T-cell (primary cell): ENCODE results near the gene PGLYRP2. TPM values are rescaled to one million over a fixed set of nuclear protein-coding genes. Genes with fewer than 3 reads are reported as not detected.
"Not testable (repeated sequence)": the region's sequence is repeated elsewhere in the genome, so short reads cannot be mapped to it uniquely, and the experiment has no call there.

Experiments used
- ATAC-seq, 4 experiments: fragments of 200-7000 bp in 3 of 4; fragments of 150-1000 bp in 1 of 4; cut with Tn5 transposase; replicated peaks in 1 of 4; 1 replicate in 3 of 4; 2 replicates in 1 of 4; pipeline ENCODE4 v1.10.0; 2021; ENCODE audit warnings: moderate library complexity in 3 of 4, mild to moderate bottlenecking in 2 of 4, moderate number of reproducible peaks in 1 of 4
- CTCF ChIA-PET, 2 donors: fragments of 300-600 bp; sonication (Branson Sonifier 250); formaldehyde crosslinking; loops; one replicate each; lab custom pipeline; 2022; ENCODE audit warnings: antibody characterized with exemption in 2 of 2; lab: Charles Lee
- POLR2A ChIA-PET, 2 donors: fragments of 300-600 bp; sonication (Branson Sonifier 250); formaldehyde crosslinking; loops; one replicate each; lab custom pipeline; 2022; ENCODE audit warnings: antibody characterized with exemption in 2 of 2; lab: Charles Lee
- DNase-seq, 35 experiments: peaks; one replicate each; pipeline versions ENCODE4 v3.0.0 to v3.0.0-alpha.2; 2013 to 2023
- H3K27ac ChIP-seq: one replicate; pipeline ENCODE4 v1.5.1; 2013; ENCODE audit warnings: low read length
- H3K27me3 ChIP-seq, 2 experiments: replicated peaks in 1 of 2; 1 replicate in 1 of 2; 2 replicates in 1 of 2; pipeline versions ENCODE4 v1.6.1 to v1.7.0; 2013; ENCODE audit warnings: low read length in 1 of 2, mixed read lengths in 1 of 2; ENCODE audit not compliant: control insufficient read depth in 2 of 2, insufficient read depth in 2 of 2; ENCODE audit errors: extremely low read depth in 1 of 2
- H3K36me3 ChIP-seq, 2 donors: 1 replicate in 1 of 2; 2 replicates in 1 of 2; pipeline versions ENCODE4 v1.6.1 to v1.7.0; 2013; ENCODE audit warnings: low read length in 1 of 2; ENCODE audit not compliant: control insufficient read depth in 2 of 2, insufficient read depth in 1 of 2; ENCODE audit errors: extremely low read depth in 1 of 2
- H3K4me1 ChIP-seq, 2 experiments: 1 replicate in 1 of 2; 2 replicates in 1 of 2; pipeline versions ENCODE4 v1.6.1 to v1.7.0; 2013; ENCODE audit warnings: low read length in 2 of 2, mixed read lengths in 1 of 2; ENCODE audit not compliant: insufficient read depth in 2 of 2, control insufficient read depth in 1 of 2; ENCODE audit errors: extremely low read depth in 1 of 2
- H3K4me3 ChIP-seq, 2 donors: 1 replicate in 1 of 2; 2 replicates in 1 of 2; pipeline versions ENCODE4 v1.5.1 to v1.7.0; 2013; ENCODE audit warnings: mild to moderate bottlenecking in 2 of 2, low read length in 1 of 2, moderate library complexity in 1 of 2; ENCODE audit not compliant: control insufficient read depth in 1 of 2; ENCODE audit errors: extremely low read depth in 1 of 2
- H3K9me3 ChIP-seq: 2 replicates; pipeline ENCODE4 v1.7.0; 2013
- H3K27ac Mint-ChIP-seq, 2 donors: one replicate each; pipeline ENCODE4 v1.8.0; 2020 to 2021; ENCODE audit warnings: mild to moderate bottlenecking in 2 of 2, mixed read lengths in 2 of 2
- H3K27me3 Mint-ChIP-seq, 2 donors: one replicate each; pipeline ENCODE4 v1.8.0; 2021 to 2022; ENCODE audit warnings: mixed read lengths in 2 of 2
- H3K36me3 Mint-ChIP-seq: one replicate; pipeline ENCODE4 v1.8.0; 2021; ENCODE audit warnings: mixed read lengths
- H3K4me1 Mint-ChIP-seq, 3 donors: one replicate each; pipeline ENCODE4 v1.8.0; 2020 to 2022; ENCODE audit warnings: mixed read lengths in 3 of 3, mild to moderate bottlenecking in 1 of 3
- H3K4me3 Mint-ChIP-seq, 3 donors: one replicate each; pipeline ENCODE4 v1.8.0; 2020 to 2022; ENCODE audit warnings: mild to moderate bottlenecking in 3 of 3, mixed read lengths in 3 of 3, moderate library complexity in 3 of 3
- H3K9me3 Mint-ChIP-seq, 3 donors: one replicate each; pipeline ENCODE4 v1.8.0; 2020 to 2022; ENCODE audit warnings: mixed read lengths in 3 of 3
- WGBS: methylation state at CpG from one replicate; pipeline ENCODE4 v1.1.5; 2013; ENCODE audit warnings: missing lambda C conversion rate; ENCODE audit not compliant: insufficient coverage; 5-methylcytosine and 5-hydroxymethylcytosine counted together
- total RNA-seq, 35 experiments: library from RNA in 6 of 35; stranded (reverse) in 6 of 35; fragments of 120-200 nt in 1 of 35; gene quantifications; one replicate each; pipeline versions ENCODE4 v1.2.1 to v1.2.4 and lab custom pipeline; 2013 to 2026

PGLYRP2 gene
- total RNA-seq, 5 donors from 2014 or later (not counting 1 experiment from before 2014, with no cell fraction given), result 0.13 to 1.3 (median 0.72) TPM

DNA sequence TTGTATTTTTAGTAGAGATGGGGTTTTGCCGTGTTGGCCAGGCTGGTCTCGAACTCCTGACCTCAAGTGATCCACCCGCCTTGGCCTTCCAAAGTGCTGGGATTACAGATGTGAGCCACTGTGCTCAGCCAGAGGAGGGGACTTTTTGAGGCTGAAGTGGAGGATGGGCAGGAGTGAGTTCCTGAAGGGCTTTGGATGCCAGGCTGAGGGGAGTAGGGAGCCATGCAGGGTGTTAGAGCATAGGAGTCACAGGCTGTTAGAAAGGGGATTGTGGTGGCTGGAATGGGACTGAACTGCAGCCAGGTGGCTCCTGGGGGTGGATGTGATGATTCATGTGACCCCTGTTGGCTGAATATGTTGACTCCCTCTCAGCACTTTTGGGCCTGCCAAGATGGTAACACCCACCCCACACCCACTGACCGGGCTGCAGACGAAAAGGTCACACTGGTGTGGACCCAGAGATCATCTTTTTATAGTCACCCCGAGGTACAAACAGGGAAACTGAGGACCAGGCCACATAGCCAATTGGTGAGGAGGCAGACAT lies 40.2 kb upstream of the PGLYRP2 start:
- ATAC-seq (no peak), DNase-seq (no peak)
- Mint-ChIP-seq H3K9me3 (peaks cover 0 to 4% (median 0%) of the 10 kb centered on the region in 3 donors), H3K36me3 (peaks cover 9% of the 10 kb centered on the region), H3K4me3 (no peak overlapping the region), H3K27ac (no peak overlapping the region), H3K4me1 (peaks cover 9 to 19% (median 18%) of the 10 kb centered on the region in 3 donors), H3K27me3 (no peaks in the 10 kb centered on the region)
- H3K4me1 ChIP-seq, result peaks cover 0 to 11% of the 10 kb centered on the region in 2 experiments
- POLR2A ChIA-PET, result no interaction called here
- H3K27ac ChIP-seq, result no peak overlapping the region
- WGBS, result 85% methylated on average over 5 of the region's 6 CpGs
- H3K36me3 ChIP-seq, result no peaks in the 10 kb centered on the region
- H3K4me3 ChIP-seq, result no peak overlapping the region
- CTCF ChIA-PET, result no interaction called here
- H3K27me3 ChIP-seq, result peaks cover 0 to 3% of the 10 kb centered on the region in 2 experiments
- H3K9me3 ChIP-seq, result no peaks in the 10 kb centered on the region

DNA sequence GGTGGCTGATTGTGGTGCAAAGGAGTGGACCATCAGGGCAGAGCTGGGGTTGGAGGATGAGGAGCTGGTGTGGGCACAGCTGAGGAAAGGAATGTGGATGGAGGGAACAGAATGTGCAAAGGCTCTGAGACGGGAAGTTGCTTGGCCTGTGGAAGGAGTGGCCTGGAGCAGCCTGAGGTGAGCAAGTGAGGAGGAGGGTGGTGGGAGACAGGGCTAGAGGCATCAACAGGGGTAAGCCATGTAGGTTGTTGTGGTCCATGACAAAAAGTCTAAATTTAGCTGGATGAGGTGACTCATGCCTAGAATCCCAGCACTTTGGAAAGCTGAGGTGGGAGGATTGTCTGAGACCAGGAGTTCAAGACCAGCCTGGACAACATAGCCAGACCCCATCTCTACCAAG lies 38.5 kb upstream of the PGLYRP2 start:
- CTCF ChIA-PET, result no interaction called here
- H3K4me1 Mint-ChIP-seq, result peaks cover 13 to 26% (median 25%) of the 10 kb centered on the region in 3 donors
- peaks cover 0 to 4% (median 0%) of the 10 kb centered on the region in 3 donors for H3K9me3 Mint-ChIP-seq
- H3K27ac Mint-ChIP-seq, result peak overlapping the region in 1 of 2 donors; percentile 29
- no peak for ATAC-seq
- Histone ChIP-seq H3K36me3 (no peaks in the 10 kb centered on the region), H3K9me3 (no peaks in the 10 kb centered on the region), H3K27me3 (peaks cover 0 to 3% of the 10 kb centered on the region in 2 experiments), H3K27ac (no peak overlapping the region), H3K4me3 (no peak overlapping the region), H3K4me1 (peaks cover 4 to 16% of the 10 kb centered on the region in 2 experiments)
- POLR2A ChIA-PET, result no interaction called here
- H3K27me3 Mint-ChIP-seq, result no peaks in the 10 kb centered on the region
- H3K36me3 Mint-ChIP-seq, result peaks cover 9% of the 10 kb centered on the region
- no peak for DNase-seq
- H3K4me3 Mint-ChIP-seq, result no peak overlapping the region
- WGBS, result 69% methylated on average over 1 of the region's 1 CpG

GRCh38 chr19:15516363-15516762 lies 37.1 kb upstream of the PGLYRP2 start:
- DNase-seq (no peak), ATAC-seq (no peak)
- H3K27ac Mint-ChIP-seq, result peak overlapping the region; percentile 55 to 68
- POLR2A ChIA-PET, result no interaction called here
- H3K36me3 Mint-ChIP-seq, result peaks cover 9% of the 10 kb centered on the region
- Histone ChIP-seq H3K4me3 (no peak overlapping the region), H3K4me1 (peaks cover 4 to 16% of the 10 kb centered on the region in 2 experiments), H3K27me3 (peaks cover 0 to 9% of the 10 kb centered on the region in 2 experiments), H3K9me3 (no peaks in the 10 kb centered on the region), H3K36me3 (no peaks in the 10 kb centered on the region), H3K27ac (no peak overlapping the region)
- peaks cover 13 to 26% (median 25%) of the 10 kb centered on the region in 3 donors for H3K4me1 Mint-ChIP-seq
- H3K9me3 Mint-ChIP-seq, result peaks cover 0 to 4% (median 0%) of the 10 kb centered on the region in 3 donors
- H3K27me3 Mint-ChIP-seq, result no peaks in the 10 kb centered on the region
- CTCF ChIA-PET, result no interaction called here
- no CpG with 5 or more reads among the region's 3 CpGs for WGBS
- no peak overlapping the region for H3K4me3 Mint-ChIP-seq

DNA sequence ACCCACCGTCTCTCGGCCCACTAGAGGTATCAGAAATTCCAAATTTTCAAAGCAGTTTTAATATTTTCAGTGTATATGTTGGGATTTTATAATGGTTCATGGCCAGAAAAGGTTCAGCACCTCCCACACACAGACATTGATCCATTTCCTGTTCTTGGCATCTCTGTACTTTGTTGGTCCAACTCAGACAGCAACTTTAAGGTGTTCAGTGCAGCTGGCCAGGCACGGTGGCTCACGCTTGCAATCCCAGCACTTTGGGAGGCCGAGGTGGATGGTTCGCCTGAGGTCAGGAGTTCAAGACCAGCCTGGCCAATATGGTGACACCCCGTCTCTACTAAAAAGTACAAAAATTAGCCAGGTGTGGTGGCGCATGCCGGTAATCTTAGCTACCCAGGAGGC lies 35.9 kb upstream of the PGLYRP2 start:
- H3K4me1 ChIP-seq, result peaks cover 4 to 19% of the 10 kb centered on the region in 2 experiments
- 83% methylated on average over 5 of the region's 9 CpGs for WGBS
- DNase-seq, H3K9me3 ChIP-seq, H3K9me3 Mint-ChIP-seq, H3K27me3 Mint-ChIP-seq, H3K36me3 Mint-ChIP-seq, H3K4me3 ChIP-seq, H3K36me3 ChIP-seq: not testable (repeated sequence)
- ATAC-seq, result peak in 2 of 4 experiments; percentile 16 to 22
- POLR2A ChIA-PET, result interaction anchor here in 1 of 2 donors (0.6 kb wide), 1 partner anchor 129 kb away, joined by 3 read pairs; no protein-coding TSS in a partner anchor
- Mint-ChIP-seq H3K4me3 (peak overlapping the region; percentile 67 to 73 (median 70)), H3K27ac (peak overlapping the region; percentile 99), H3K4me1 (peaks cover 13 to 28% (median 27%) of the 10 kb centered on the region in 3 donors)
- peaks cover 0 to 11% of the 10 kb centered on the region in 2 experiments for H3K27me3 ChIP-seq
- CTCF ChIA-PET, result interaction anchor here in 1 of 2 donors (0.5 to 0.6 kb wide), 3 partner anchors 39 to 339 kb away, joined by 3 to 4 read pairs (median 3); no protein-coding TSS in a partner anchor
- peak overlapping the region; percentile 85 for H3K27ac ChIP-seq

DNA sequence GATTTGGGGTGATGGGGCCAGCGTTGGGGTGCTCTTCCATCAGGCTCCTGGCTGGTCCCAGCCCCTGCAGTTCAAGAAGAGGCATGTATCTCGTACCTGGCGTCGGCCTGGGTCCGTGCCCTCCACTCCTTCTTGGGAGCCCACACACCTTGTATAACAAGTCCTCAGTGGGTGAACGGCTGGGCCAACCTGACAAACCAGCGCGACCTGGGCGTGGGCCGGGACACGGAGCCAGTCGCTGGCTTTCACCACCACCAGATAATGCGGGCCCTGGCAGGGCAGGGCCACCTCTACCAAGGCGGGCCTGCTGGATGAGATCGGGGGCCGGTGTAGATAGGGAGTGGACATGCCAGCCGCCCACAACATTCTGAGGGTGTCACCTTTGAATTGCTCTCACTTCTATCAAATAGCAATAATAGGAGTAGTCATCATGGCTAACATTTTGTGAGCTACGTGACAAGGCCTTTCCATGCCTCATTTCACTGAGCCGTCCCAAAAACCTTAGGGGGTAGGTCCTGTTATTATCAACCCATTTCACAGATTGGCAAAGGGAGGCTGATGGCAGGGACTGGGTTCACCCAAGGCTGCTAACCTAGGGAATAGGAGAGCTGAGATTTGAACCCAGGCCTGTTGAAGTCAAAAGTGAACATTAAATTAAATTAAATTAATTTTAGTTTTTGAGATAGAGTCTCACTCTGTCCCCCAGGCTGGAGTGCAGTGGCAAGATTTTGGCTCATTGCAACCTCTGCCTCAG lies 32.5 kb upstream of the PGLYRP2 start:
- POLR2A ChIA-PET, result no interaction called here
- H3K4me3 ChIP-seq, result no peak overlapping the region
- H3K9me3 Mint-ChIP-seq, result no peaks in the 10 kb centered on the region
- no peak for DNase-seq
- H3K27ac Mint-ChIP-seq, result no peak overlapping the region
- peaks cover 0 to 25% of the 10 kb centered on the region in 2 donors for H3K27me3 Mint-ChIP-seq
- CTCF ChIA-PET, result interaction anchor here in 1 of 2 donors (0.6 kb wide), 1 partner anchor 9 kb away, joined by 4 read pairs; no protein-coding TSS in a partner anchor
- H3K4me1 ChIP-seq, result peaks cover 4 to 39% of the 10 kb centered on the region in 2 experiments
- H3K9me3 ChIP-seq, result no peaks in the 10 kb centered on the region
- peaks cover 5% of the 10 kb centered on the region for H3K36me3 Mint-ChIP-seq
- no peak overlapping the region for H3K4me3 Mint-ChIP-seq
- WGBS, result 98% methylated on average over 12 of the region's 19 CpGs
- no peaks in the 10 kb centered on the region for H3K36me3 ChIP-seq
- no peak for ATAC-seq
- peaks cover 0 to 33% of the 10 kb centered on the region in 2 experiments for H3K27me3 ChIP-seq
- H3K4me1 Mint-ChIP-seq, result peaks cover 28 to 45% (median 35%) of the 10 kb centered on the region in 3 donors
- H3K27ac ChIP-seq, result no peak overlapping the region

GRCh38 chr19:15508035-15508710 lies 28.9 kb upstream of the PGLYRP2 start, which contains the start of gene CYP4F22:
TSS of gene CYP4F22 (plus strand) at chr19:15508525. CDS start at chr19:15525337, 16,812 bp downstream.
- Mint-ChIP-seq H3K4me1 (peaks cover 14 to 23% (median 15%) of the 10 kb centered on the region in 3 donors), H3K36me3 (no peaks in the 10 kb centered on the region), H3K4me3 (peak within 1 kb of the TSS; percentile 75 to 83 (median 80)), H3K9me3 (no peaks in the 10 kb centered on the region), H3K27me3 (peaks cover 0 to 25% of the 10 kb centered on the region in 2 donors), H3K27ac (peak within 1 kb of the TSS; percentile 28 to 59)
- ChIA-PET CTCF (no interaction called here), POLR2A (no interaction called here)
- ATAC-seq (peak; percentile 40 to 65 (median 54)), DNase-seq (peak in 8 of 35 experiments; percentile 3 to 22 (median 11))
- Histone ChIP-seq H3K4me1 (peaks cover 0 to 23% of the 10 kb centered on the region in 2 experiments), H3K4me3 (peak within 1 kb of the TSS; percentile 45 to 58), H3K27me3 (peaks cover 0 to 33% of the 10 kb centered on the region in 2 experiments), H3K36me3 (no peaks in the 10 kb centered on the region), H3K9me3 (no peaks in the 10 kb centered on the region), H3K27ac (no peak within 1 kb of the TSS)
- WGBS, result 4% methylated on average over 46 of the region's 52 CpGs
